H1 (cell line): Measurements from ENCODE around the gene GRIK4. TPM values are rescaled to one million over a fixed set of nuclear protein-coding genes. Genes with fewer than 3 reads are reported as not detected.

Source experiments
- CTCF ChIA-PET: fragments of 300-600 bp; sonication (Branson Sonifier 250); formaldehyde crosslinking; loops from one replicate; lab custom pipeline; 2021; ENCODE audit not compliant: partially characterized antibody; lab: Charles Lee
- POLR2A ChIA-PET: fragments of 300-600 bp; sonication (Branson Sonifier 250); formaldehyde crosslinking; loops from one replicate; lab custom pipeline; 2021; ENCODE audit warnings: inconsistent platforms; ENCODE audit not compliant: partially characterized antibody; lab: Charles Lee
- DNase-seq, 2 experiments: peaks; one replicate each; pipeline versions ENCODE4 v3.0.0 to v3.0.0-alpha.2; 2010 to 2022; ENCODE audit warnings: low spot score in 2 of 2, low read depth in 1 of 2, mixed read lengths in 1 of 2
- FAIRE-seq: peaks from 2 replicates; lab custom pipeline; 2011; peaks lifted over from hg19 to GRCh38; lab: Jason Lieb, UNC
- H2AFZ ChIP-seq: 2 replicates; pipeline ENCODE4 v1.8.1; 2012; ENCODE audit warnings: low read length, inconsistent platforms
- H2AK5ac ChIP-seq: 2 replicates; pipeline ENCODE4 v1.6.1; 2013; ENCODE audit warnings: low read depth, low read length
- H2BK120ac ChIP-seq: replicated peaks from 2 replicates; pipeline ENCODE3; 2013; ENCODE audit warnings: low read depth, low read length, inconsistent platforms
- H2BK12ac ChIP-seq: 2 replicates; pipeline ENCODE4 v1.6.1; 2013; ENCODE audit warnings: low read depth, low read length
- H2BK15ac ChIP-seq: 2 replicates; pipeline ENCODE4 v1.6.1; 2013; ENCODE audit warnings: low read length
- H2BK20ac ChIP-seq: 2 replicates; pipeline ENCODE4 v1.6.1; 2013; ENCODE audit warnings: low read length
- H2BK5ac ChIP-seq: 2 replicates; pipeline ENCODE4 v1.6.1; 2013; ENCODE audit warnings: low read depth, low read length
- H3K14ac ChIP-seq: 2 replicates; pipeline ENCODE4 v1.6.1; 2013; ENCODE audit warnings: inconsistent platforms; ENCODE audit not compliant: insufficient read length
- H3K18ac ChIP-seq: 2 replicates; pipeline ENCODE4 v1.6.1; 2013; ENCODE audit warnings: low read length; ENCODE audit errors: extremely low read depth
- H3K23ac ChIP-seq: 2 replicates; pipeline ENCODE4 v1.6.1; 2013; ENCODE audit warnings: inconsistent platforms; ENCODE audit not compliant: insufficient read length
- H3K23me2 ChIP-seq: 2 replicates; pipeline ENCODE4 v1.6.1; 2013; ENCODE audit warnings: low read depth, low read length
- H3K27ac ChIP-seq: 2 replicates; pipeline ENCODE4 v1.6.1; 2011; ENCODE audit warnings: low read depth, low read length, inconsistent platforms
- H3K27me3 ChIP-seq, 4 experiments: replicated peaks in 1 of 4; 1 replicate in 1 of 4; 2 replicates in 3 of 4; pipeline versions ENCODE4 v1.6.1 to v1.8.1; 2011 to 2013; ENCODE audit warnings: low read length in 3 of 4, mild to moderate bottlenecking in 3 of 4, inconsistent platforms in 2 of 4, mixed read lengths in 2 of 4, moderate library complexity in 1 of 4; ENCODE audit not compliant: control insufficient read depth in 3 of 4, insufficient read depth in 3 of 4; ENCODE audit errors: extremely low read depth in 1 of 4
- H3K36me3 ChIP-seq, 4 experiments: 2 replicates each; pipeline versions ENCODE4 v1.6.1 to v1.8.1; 2011 to 2013; ENCODE audit warnings: mild to moderate bottlenecking in 4 of 4, low read length in 3 of 4, moderate library complexity in 2 of 4, control low read depth in 1 of 4, inconsistent platforms in 1 of 4; ENCODE audit not compliant: insufficient read depth in 4 of 4, control insufficient read depth in 2 of 4
- H3K4ac ChIP-seq: replicated peaks from 2 replicates; pipeline ENCODE3; 2013; ENCODE audit warnings: low read length, low read depth, mixed read lengths, inconsistent platforms; ENCODE audit not compliant: insufficient read length
- H3K4me1 ChIP-seq, 4 experiments: replicated peaks in 1 of 4; 1 replicate in 1 of 4; 2 replicates in 3 of 4; pipeline versions ENCODE4 v1.6.1 to v1.8.1; 2011 to 2013; ENCODE audit warnings: low read length in 3 of 4, inconsistent platforms in 2 of 4, mixed read lengths in 1 of 4; ENCODE audit not compliant: insufficient read depth in 4 of 4, control insufficient read depth in 3 of 4
- H3K4me2 ChIP-seq, 2 experiments: 2 replicates each; pipeline versions ENCODE4 v1.6.1 to v1.8.1; 2011 to 2013; ENCODE audit warnings: low read depth in 2 of 2, low read length in 2 of 2, control low read depth in 1 of 2, inconsistent platforms in 1 of 2, mild to moderate bottlenecking in 1 of 2; ENCODE audit not compliant: insufficient read depth in 1 of 2
- H3K4me3 ChIP-seq, 4 experiments: fragments of 200-600, 300-600 bp in 1 of 4; sonication (generic), shearing (Covaris generic), sonication (Bioruptor Twin) in 1 of 4; 2 replicates each; pipeline versions ENCODE4 v1.5.1 to v1.8.1; 2011 to 2016; ENCODE audit warnings: low read length in 4 of 4, low read depth in 3 of 4, control low read depth in 2 of 4, inconsistent platforms in 2 of 4, mild to moderate bottlenecking in 2 of 4, mixed read lengths in 1 of 4, moderate library complexity in 1 of 4; ENCODE audit not compliant: insufficient read depth in 2 of 4; ENCODE audit errors: extremely low read depth in 1 of 4
- H3K56ac ChIP-seq: replicated peaks from 2 replicates; pipeline ENCODE3; 2013; ENCODE audit warnings: low read depth, mild to moderate bottlenecking, mixed read lengths, low read length, inconsistent platforms; ENCODE audit not compliant: insufficient read length
- H3K79me1 ChIP-seq: 2 replicates; pipeline ENCODE4 v1.6.1; 2013; ENCODE audit warnings: low read depth, low read length, control low read depth
- H3K79me2 ChIP-seq, 2 experiments: 2 replicates each; pipeline versions ENCODE4 v1.6.1 to v1.8.1; 2012 to 2013; ENCODE audit warnings: low read length in 2 of 2, mild to moderate bottlenecking in 2 of 2, inconsistent platforms in 1 of 2; ENCODE audit not compliant: insufficient read depth in 2 of 2, control insufficient read depth in 1 of 2
- H3K9ac ChIP-seq, 4 experiments: replicated peaks in 1 of 4; 1 replicate in 1 of 4; 2 replicates in 3 of 4; pipeline versions ENCODE4 v1.6.1 to v1.8.1; 2011 to 2013; ENCODE audit warnings: low read depth in 3 of 4, low read length in 3 of 4, control low read depth in 2 of 4, mild to moderate bottlenecking in 2 of 4, moderate library complexity in 2 of 4, inconsistent platforms in 1 of 4; ENCODE audit errors: extremely low read depth in 1 of 4
- H3K9me3 ChIP-seq, 2 experiments: 2 replicates each; pipeline versions ENCODE4 v1.6.1 to v1.8.1; 2012 to 2013; ENCODE audit warnings: mild to moderate bottlenecking in 2 of 2, moderate library complexity in 2 of 2, control low read depth in 1 of 2, inconsistent platforms in 1 of 2, low read depth in 1 of 2, low read length in 1 of 2, mixed read lengths in 1 of 2; ENCODE audit not compliant: insufficient read depth in 2 of 2
- H4K20me1 ChIP-seq, 2 experiments: replicated peaks in 1 of 2; 2 replicates each; pipeline versions ENCODE3 to v1.8.1; 2011 to 2013; ENCODE audit warnings: inconsistent platforms in 2 of 2, low read length in 2 of 2, mild to moderate bottlenecking in 1 of 2; ENCODE audit not compliant: insufficient read depth in 2 of 2, control insufficient read depth in 1 of 2
- H4K5ac ChIP-seq: 2 replicates; pipeline ENCODE4 v1.6.1; 2013; ENCODE audit warnings: low read length, low read depth, mixed read lengths, inconsistent platforms; ENCODE audit not compliant: insufficient read length
- H4K8ac ChIP-seq: 2 replicates; pipeline ENCODE4 v1.8.0; 2013; ENCODE audit warnings: mild to moderate bottlenecking, moderate library complexity, low read length, inconsistent platforms; ENCODE audit not compliant: insufficient read depth; ENCODE audit errors: extremely low read depth
- H4K91ac ChIP-seq: replicated peaks from 2 replicates; pipeline ENCODE3; 2013; ENCODE audit warnings: low read length, mixed read lengths, inconsistent platforms; ENCODE audit not compliant: insufficient read length
- GTF2F1 ChIP-seq: IDR thresholded peaks from 2 replicates; pipeline ENCODE4 v1.6.1; 2012; ENCODE audit warnings: low read depth, low read length, improper control_type of control experiment, borderline replicate concordance
- WGBS, 2 experiments: shearing (Covaris generic) in 1 of 2; methylation state at CpG; one replicate each; pipeline versions ENCODE4 v1.1.6 to v1.1.7; 2013 to 2015; ENCODE audit warnings: low lambda C conversion rate in 2 of 2, mixed read lengths in 2 of 2, inconsistent platforms in 1 of 2, low coverage in 1 of 2, missing lambda C conversion rate in 1 of 2; ENCODE audit not compliant: insufficient replicate concordance in 2 of 2, insufficient coverage in 1 of 2, insufficient read length in 1 of 2; ENCODE audit errors: extremely low coverage in 1 of 2, missing lambda C conversion rate in 1 of 2; 5-methylcytosine and 5-hydroxymethylcytosine counted together
- polyA plus RNA-seq, 7 experiments: library from polyadenylated mRNA; depleted of rRNA in 3 of 7; stranded (reverse) in 5 of 7; unstranded in 2 of 7; fragments of >200 nt in 5 of 7; fragments of 200-250 nt in 2 of 7; gene quantifications; 1 replicate in 5 of 7; 2 replicates in 1 of 7; 4 replicates in 1 of 7; pipeline versions ENCODE4 v1.2.1 to v1.2.3, GENCODE V29; 2011 to 2013; ENCODE audit warnings: missing spikeins in 2 of 7, mixed read lengths in 2 of 7
- total RNA-seq: library from RNA; stranded (reverse); fragmentation: NEBNext Ultra II Directional; extraction: Animal tissue kit (Norgen Biotek cat#: 25700); gene quantifications from 2 replicates; pipeline ENCODE4 v1.2.1, GENCODE V29; 2021

GRIK4 gene
- total and polyA plus RNA-seq, 2 of the 8 experiments (the other 6 are each of a cell fraction or from before 2014, with no cell fraction given) = 1.2 to 2.9 TPM

- Histone ChIP-seq H3K4me1 (peaks cover 0 to 6% (median 0%) of the 10 kb centered on the region in 4 experiments; a peak in 2 of 7 replicates), H2BK5ac (no peak overlapping the region), H3K4me3 (no peak overlapping the region), H4K20me1 (no peaks in the 10 kb centered on the region), H3K18ac (no peak overlapping the region), H2BK120ac (no peak overlapping the region), H4K8ac (no peak overlapping the region), H3K36me3 (no peaks in the 10 kb centered on the region), H3K4me2 (no peak overlapping the region), H2AK5ac (no peak overlapping the region), H4K91ac (no peak overlapping the region), H3K23ac (no peak overlapping the region), H3K4ac (no peak overlapping the region), H3K27me3 (no peaks in the 10 kb centered on the region; a peak in 1 of 7 replicates), H4K5ac (no peak overlapping the region), H3K9me3 (no peaks in the 10 kb centered on the region), H3K14ac (no peak overlapping the region), H3K23me2 (no peaks in the 10 kb centered on the region), H3K79me2 (no peaks in the 10 kb centered on the region), H2AFZ (no peak overlapping the region), H3K56ac (no peak overlapping the region), H3K79me1 (no peaks in the 10 kb centered on the region), H2BK15ac (no peak overlapping the region), H3K27ac (no peak overlapping the region), H3K9ac (no peak overlapping the region), H2BK20ac (no peak overlapping the region), H2BK12ac (no peak overlapping the region)
- POLR2A ChIA-PET = interaction anchor here (0.7 kb wide), 1 partner anchor 219 kb away, joined by 3 read pairs; no protein-coding TSS in a partner anchor
- DNase-seq = no peak
- WGBS, 2 experiments = 93% methylated on average over 3 of the region's 3 CpGs; no CpG with 5 or more reads in 1 of the 2 experiments
- CTCF ChIA-PET = interaction anchor here (0.7 to 5.1 kb wide), 10 partner anchors 8 to 245 kb away, joined by 3 to 36 read pairs (median 4); no protein-coding TSS in a partner anchor
- no peak for TF ChIP-seq GTF2F1
- no peak for FAIRE-seq
Measured at GRCh38 chr11:120899720-120900119, 388.2 kb downstream of the GRIK4 start.
